Tongue (tissue), 3 donors: ENCODE measurements around the gene SCAMP1. TPM values are rescaled to one million over a fixed set of nuclear protein-coding genes. Genes with fewer than 3 reads are reported as not detected.

Experiments
- DNase-seq: peaks from one replicate; pipeline ENCODE4 v3.0.0-alpha.2; 2015
- small RNA-seq: library from RNA; depleted of rRNA; stranded (forward); fragments of <200 nt; gene quantifications from one replicate; pipeline ENCODE3, GENCODE V24; 2014; ENCODE audit warnings: low replicate concordance
- total RNA-seq: library from RNA; depleted of rRNA; stranded (reverse); fragments of >200 nt; gene quantifications from one replicate; pipeline ENCODE4 v1.2.3, GENCODE V29; 2014

Gene SCAMP1
- total RNA-seq, 1 donor from 2014 or later, result 60.3 TPM

GRCh38 chr5:78514427-78515330, 154.3 kb downstream of the SCAMP1 start:
- DNase-seq, result no peak

GRCh38 chr5:78515670-78516069, 155.3 kb downstream of the SCAMP1 start:
- peak; percentile 82 for DNase-seq

- peak; percentile 92 for DNase-seq
These were observed 158.2 kb downstream of the SCAMP1 start for GRCh38 chr5:78518365-78519197.

GRCh38 chr5:78519198-78519941, 159.0 kb downstream of the SCAMP1 start:
- DNase-seq, result no peak

GRCh38 chr5:78521455-78521854, 161.0 kb downstream of the SCAMP1 start:
- no peak for DNase-seq

GRCh38 chr5:78522476-78523260, 162.3 kb downstream of the SCAMP1 start:
- DNase-seq, result no peak

GRCh38 chr5:78523314-78524193, 163.1 kb downstream of the SCAMP1 start:
- peak; percentile 81 for DNase-seq

GRCh38 chr5:78526049-78526525, 165.7 kb downstream of the SCAMP1 start:
- DNase-seq, result no peak

- DNase-seq, result peak; percentile 92
These were observed 166.8 kb downstream of the SCAMP1 start for GRCh38 chr5:78527054-78527859.

- no peak for DNase-seq
These were observed 167.5 kb downstream of the SCAMP1 start for GRCh38 chr5:78527925-78528324.

Small RNA genes within 50 kb of the gene (small RNA-seq; reads per million reads assigned to genes)
- gene RF00019, result not detected
- not detected for gene RNU6-183P

Other genes starting within 250 kb of the SCAMP1 start
- gene AP3B1, start 65.9 kb upstream of the SCAMP1 start, total RNA-seq, result 47.6 TPM